GM23338 (cell line): ENCODE measurements around the gene ZNF394. TPM values are rescaled to one million over a fixed set of nuclear protein-coding genes. Genes with fewer than 3 reads are reported as not detected.

Experiments
- ATAC-seq: fragments of 200-7000 bp; cut with Tn5 transposase; 3 replicates; pipeline ENCODE4 v1.9.1; 2020
- DNase-seq: peaks from one replicate; pipeline ENCODE4 v3.0.0-alpha.2; 2015; ENCODE audit warnings: low spot score
- H2AFZ ChIP-seq: fragments of 200-600 bp; sonication (generic); 2 replicates; pipeline ENCODE4 v1.8.0; 2016; ENCODE audit warnings: antibody characterized with exemption, mild to moderate bottlenecking, moderate library complexity
- H3F3A ChIP-seq: fragments of 200-600 bp; sonication (generic); replicated peaks from 2 replicates; pipeline ENCODE4 v1.8.0; 2017; ENCODE audit warnings: antibody characterized with exemption, mixed run types, low read depth
- H3K27ac ChIP-seq: fragments of 200-600 bp; sonication (generic); 2 replicates; pipeline ENCODE4 v1.6.1; 2016; ENCODE audit warnings: low read depth
- H3K27me3 ChIP-seq: fragments of 200-600 bp; sonication (generic); 2 replicates; pipeline ENCODE4 v1.8.0; 2016; ENCODE audit warnings: mild to moderate bottlenecking, mixed run types, moderate library complexity; ENCODE audit not compliant: insufficient read depth
- H3K36me3 ChIP-seq: fragments of 200-600 bp; sonication (generic); 2 replicates; pipeline ENCODE4 v1.8.0; 2016; ENCODE audit warnings: mild to moderate bottlenecking; ENCODE audit not compliant: insufficient read depth
- H3K4me1 ChIP-seq: fragments of 200-600 bp; sonication (generic); 2 replicates; pipeline ENCODE4 v1.8.0; 2016; ENCODE audit warnings: mild to moderate bottlenecking, moderate library complexity; ENCODE audit not compliant: insufficient read depth
- H3K4me2 ChIP-seq: fragments of 200-600 bp; sonication (generic); 2 replicates; pipeline ENCODE4 v1.7.1; 2017; ENCODE audit warnings: mixed run types
- H3K4me3 ChIP-seq: fragments of 200-600 bp; sonication (generic); 2 replicates; pipeline ENCODE4 v1.6.1; 2016; ENCODE audit warnings: mixed run types
- H3K79me2 ChIP-seq: fragments of 200-600 bp; sonication (generic); replicated peaks from 2 replicates; pipeline ENCODE4 v1.8.0; 2017; ENCODE audit warnings: mild to moderate bottlenecking; ENCODE audit not compliant: insufficient read depth
- H3K9me2 ChIP-seq: fragments of 200-600 bp; sonication (generic); 2 replicates; pipeline ENCODE4 v1.8.0; 2017; ENCODE audit not compliant: insufficient read depth
- H4K20me1 ChIP-seq: fragments of 200-600 bp; sonication (generic); replicated peaks from 2 replicates; pipeline ENCODE4 v1.8.0; 2017; ENCODE audit warnings: mild to moderate bottlenecking; ENCODE audit not compliant: insufficient read depth
- H3K27ac Mint-ChIP-seq: 2 replicates; pipeline ENCODE4 v1.8.0; 2020; ENCODE audit warnings: inconsistent platforms, mild to moderate bottlenecking, moderate library complexity, mixed read lengths
- H3K27me3 Mint-ChIP-seq: 3 replicates; pipeline ENCODE4 v1.8.0; 2022; ENCODE audit warnings: low read depth, mild to moderate bottlenecking, moderate library complexity, mixed read lengths, inconsistent platforms; ENCODE audit not compliant: insufficient read depth, poor library complexity
- H3K36me3 Mint-ChIP-seq: 3 replicates; pipeline ENCODE4 v1.8.0; 2021; ENCODE audit warnings: low read depth, mild to moderate bottlenecking, inconsistent platforms, moderate library complexity, mixed read lengths
- H3K4me1 Mint-ChIP-seq: 3 replicates; pipeline ENCODE4 v1.8.0; 2020; ENCODE audit warnings: mild to moderate bottlenecking, inconsistent platforms, mixed read lengths
- H3K4me3 Mint-ChIP-seq: 3 replicates; pipeline ENCODE4 v1.8.0; 2021; ENCODE audit warnings: moderate library complexity, mild to moderate bottlenecking, inconsistent platforms, mixed read lengths
- H3K9me3 Mint-ChIP-seq: 3 replicates; pipeline ENCODE4 v1.8.0; 2020; ENCODE audit warnings: moderate library complexity, mild to moderate bottlenecking, inconsistent platforms, mixed read lengths
- EZH2 ChIP-seq: fragments of 200-600 bp; sonication (generic); IDR thresholded peaks from one replicate; pipeline ENCODE4 v1.8.0; 2017; ENCODE audit warnings: antibody characterized with exemption, mild to moderate bottlenecking, low read depth; ENCODE audit not compliant: unreplicated experiment
- EZH2phosphoT487 ChIP-seq: fragments of 200-600 bp; sonication (generic); IDR thresholded peaks from one replicate; pipeline ENCODE4 v1.8.1; 2018; ENCODE audit warnings: antibody characterized with exemption; ENCODE audit not compliant: unreplicated experiment
- NANOG ChIP-seq: IDR thresholded peaks from 2 replicates; pipeline ENCODE4 v1.6.1; 2016; ENCODE audit warnings: antibody characterized with exemption, borderline replicate concordance
- REST ChIP-seq: IDR thresholded peaks from one replicate; pipeline ENCODE4 v1.6.1; 2018; ENCODE audit warnings: antibody characterized with exemption; ENCODE audit not compliant: unreplicated experiment
- ZNF114 ChIP-seq: fragments of 250-450 bp; sonication (Bioruptor Pico); IDR thresholded peaks from 2 replicates; pipeline ENCODE4 v1.5.0; 2020; ENCODE audit warnings: mild to moderate bottlenecking, moderate library complexity
- polyA plus RNA-seq: library from polyadenylated mRNA; unstranded; fragments of >200 nt; fragmentation: Nextera tagmentation; extraction: Ambion mirVana; gene quantifications from 2 replicates; pipeline ENCODE4 v1.2.1, GENCODE V29; 2016
- total RNA-seq: library from RNA; depleted of rRNA; stranded (reverse); fragments of >200 nt; shearing (Covaris generic); gene quantifications from 2 replicates; pipeline ENCODE4 v1.2.3, GENCODE V29; 2014
- TF ChIP-seq, protein P1 (sequence below), 2 experiments: fragments of 200-600 bp in 1 of 2; sonication (generic) in 1 of 2; conservative IDR thresholded peaks; 2 replicates each; pipeline versions ENCODE4 v1.5.1 to v1.6.1; 2016 to 2017; ENCODE audit warnings: antibody characterized with exemption in 2 of 2, low read depth in 2 of 2, mild to moderate bottlenecking in 2 of 2, moderate library complexity in 1 of 2

ZNF394 gene
- total and polyA plus RNA-seq, 2 experiments from 2014 or later: 12.6 to 26.9 TPM

GRCh38 chr7:99525713-99526440, 25.8 kb upstream of the ZNF394 start:
- Histone ChIP-seq H2AFZ (no peak overlapping the region), H3K27me3 (no peaks in the 10 kb centered on the region), H3K4me3 (no peak overlapping the region), H4K20me1 (no peaks in the 10 kb centered on the region; the same call in 1 of the 2 replicates), H3K27ac (no peak overlapping the region), H3F3A (peaks cover 2% of the 10 kb centered on the region; the same call in 1 of the 2 replicates), H3K4me1 (no peaks in the 10 kb centered on the region), H3K9me2 (peaks cover 6% of the 10 kb centered on the region; the same call in 1 of the 2 replicates), H3K36me3 (peaks cover 20% of the 10 kb centered on the region), H3K4me2 (no peak overlapping the region), H3K79me2 (no peaks in the 10 kb centered on the region)
- peaks cover 66% of the 10 kb centered on the region for H3K36me3 Mint-ChIP-seq
- no peaks in the 10 kb centered on the region for H3K4me1 Mint-ChIP-seq
- TF ChIP-seq NANOG (no peak), EZH2phosphoT487 (no peak)
- TF ChIP-seq, protein P1, sequence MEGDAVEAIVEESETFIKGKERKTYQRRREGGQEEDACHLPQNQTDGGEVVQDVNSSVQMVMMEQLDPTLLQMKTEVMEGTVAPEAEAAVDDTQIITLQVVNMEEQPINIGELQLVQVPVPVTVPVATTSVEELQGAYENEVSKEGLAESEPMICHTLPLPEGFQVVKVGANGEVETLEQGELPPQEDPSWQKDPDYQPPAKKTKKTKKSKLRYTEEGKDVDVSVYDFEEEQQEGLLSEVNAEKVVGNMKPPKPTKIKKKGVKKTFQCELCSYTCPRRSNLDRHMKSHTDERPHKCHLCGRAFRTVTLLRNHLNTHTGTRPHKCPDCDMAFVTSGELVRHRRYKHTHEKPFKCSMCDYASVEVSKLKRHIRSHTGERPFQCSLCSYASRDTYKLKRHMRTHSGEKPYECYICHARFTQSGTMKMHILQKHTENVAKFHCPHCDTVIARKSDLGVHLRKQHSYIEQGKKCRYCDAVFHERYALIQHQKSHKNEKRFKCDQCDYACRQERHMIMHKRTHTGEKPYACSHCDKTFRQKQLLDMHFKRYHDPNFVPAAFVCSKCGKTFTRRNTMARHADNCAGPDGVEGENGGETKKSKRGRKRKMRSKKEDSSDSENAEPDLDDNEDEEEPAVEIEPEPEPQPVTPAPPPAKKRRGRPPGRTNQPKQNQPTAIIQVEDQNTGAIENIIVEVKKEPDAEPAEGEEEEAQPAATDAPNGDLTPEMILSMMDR (conservative IDR thresholded peaks at IDR 0.05; ENCODE audit: low read depth in 2 of 2): peak; percentile 63 to 79
- DNase-seq: peak; percentile 54
- H3K9me3 Mint-ChIP-seq: peaks cover 35% of the 10 kb centered on the region
- H3K27ac Mint-ChIP-seq: no peak overlapping the region
- peaks cover 17% of the 10 kb centered on the region for H3K27me3 Mint-ChIP-seq
- H3K4me3 Mint-ChIP-seq: no peak overlapping the region
- ATAC-seq: peak; percentile 68

DNA sequence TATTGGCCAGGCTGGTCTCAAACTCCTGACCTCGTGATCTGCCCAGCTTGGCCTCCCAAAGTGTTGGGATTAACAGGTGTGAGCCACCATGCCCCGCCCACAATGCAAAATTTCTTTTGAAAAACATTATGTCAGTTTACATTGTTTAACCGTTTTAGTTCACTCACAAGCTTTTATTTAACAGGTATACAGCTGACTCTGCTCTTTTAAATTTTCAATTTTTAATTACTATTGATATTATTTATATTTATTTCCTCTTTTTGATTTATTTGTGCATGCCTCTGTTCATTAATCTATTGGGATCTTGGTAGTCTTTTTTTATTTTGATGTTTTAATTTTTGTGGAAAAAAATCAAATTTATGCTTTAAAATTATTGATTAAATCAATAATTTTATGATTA, 21.3 kb upstream of the ZNF394 start:
- Mint-ChIP-seq H3K9me3 (no peaks in the 10 kb centered on the region; the same call in 2 of the 3 replicates), H3K36me3 (peaks cover 47% of the 10 kb centered on the region), H3K27me3 (peaks cover 1% of the 10 kb centered on the region), H3K4me1 (no peaks in the 10 kb centered on the region), H3K27ac (no peak overlapping the region), H3K4me3 (no peak overlapping the region)
- no peak overlapping the region for H3K27ac ChIP-seq
- H3K4me1 ChIP-seq: no peaks in the 10 kb centered on the region
- H3K4me2 ChIP-seq: no peak overlapping the region
- H3K36me3 ChIP-seq: no peaks in the 10 kb centered on the region; the same call in none of the 2 replicates
- no peaks in the 10 kb centered on the region for H3K79me2 ChIP-seq
- H3K4me3 ChIP-seq: no peak overlapping the region
- H3K9me2 ChIP-seq: no peaks in the 10 kb centered on the region
- H2AFZ ChIP-seq: no peak overlapping the region
- no peaks in the 10 kb centered on the region; the same call in none of the 2 replicates for H4K20me1 ChIP-seq
- DNase-seq (no peak), ATAC-seq (no peak)
- no peak for TF ChIP-seq EZH2phosphoT487
- TF ChIP-seq EZH2: no peak
- TF ChIP-seq NANOG: no peak
- no peak for TF ChIP-seq ZNF114 (CRISPR knock-in tag)
- no peak for TF ChIP-seq REST
- no peaks in the 10 kb centered on the region; the same call in 1 of the 2 replicates for H3F3A ChIP-seq
- H3K27me3 ChIP-seq: no peaks in the 10 kb centered on the region
